Islet precursor cell (in vitro differentiated cells): Measurements from ENCODE around the gene ACER1.
"Not testable (repeated sequence)": the region's sequence is repeated elsewhere in the genome, so short reads cannot be mapped to it uniquely, and the experiment has no call there.

Experiments
- DNase-seq: peaks from one replicate; pipeline ENCODE4 v3.0.0-alpha.2; 2018

Gene ACER1

GRCh38 chr19:6333439-6333838, at the start of gene ACER1:
Gene ACER1, minus strand, starts transcription at chr19:6333612. Its CDS starts 61 bp downstream, at chr19:6333551.
- no peak for DNase-seq

GRCh38 chr19:6383188-6383587, 49.8 kb upstream of the ACER1 start:
- no peak for DNase-seq

GRCh38 chr19:6381030-6381750, 47.8 kb upstream of the ACER1 start:
- DNase-seq, result no peak

GRCh38 chr19:6379744-6380143, 46.3 kb upstream of the ACER1 start:
- DNase-seq, result no peak

- DNase-seq, result no peak
These were observed 45.1 kb upstream of the ACER1 start for GRCh38 chr19:6378486-6378885.

- DNase-seq, result peak; percentile 96
These were observed 44.6 kb upstream of the ACER1 start for GRCh38 chr19:6378041-6378440.

GRCh38 chr19:6376512-6377190, 43.2 kb upstream of the ACER1 start:
- no peak for DNase-seq

GRCh38 chr19:6375411-6376010, 42.1 kb upstream of the ACER1 start, which contains the start of gene PSPN:
Gene PSPN, minus strand, starts transcription at chr19:6375933. Its CDS starts 84 bp downstream, at chr19:6375849.
- no peak for DNase-seq

GRCh38 chr19:6374711-6375410, 41.4 kb upstream of the ACER1 start:
- DNase-seq, result no peak

- no peak for DNase-seq
These were observed 40.8 kb upstream of the ACER1 start for GRCh38 chr19:6374161-6374709.

- no peak for DNase-seq
These were observed 40.3 kb upstream of the ACER1 start for GRCh38 chr19:6373813-6374108.

GRCh38 chr19:6373096-6373812, 39.8 kb upstream of the ACER1 start:
- DNase-seq, result peak; percentile 99

- peak; percentile 99 for DNase-seq
These were observed 39.2 kb upstream of the ACER1 start, which contains the start of gene ALKBH7 for GRCh38 chr19:6372594-6373095. Gene ALKBH7, plus strand, starts transcription at chr19:6372794. Its CDS starts 27 bp downstream, at chr19:6372821.

GRCh38 chr19:6364353-6364752, 30.9 kb upstream of the ACER1 start:
- DNase-seq, result no peak

GRCh38 chr19:6362351-6362801, 29.0 kb upstream of the ACER1 start:
- no peak for DNase-seq

GRCh38 chr19:6362027-6362350, 28.6 kb upstream of the ACER1 start:
- no peak for DNase-seq

GRCh38 chr19:6360857-6361216, 27.4 kb upstream of the ACER1 start:
- not testable (repeated sequence) for DNase-seq

GRCh38 chr19:6360445-6360844, 27.0 kb upstream of the ACER1 start:
- not testable (repeated sequence) for DNase-seq

GRCh38 chr19:6359568-6360341, 26.3 kb upstream of the ACER1 start:
- DNase-seq, result no peak

GRCh38 chr19:6358003-6358402, 24.6 kb upstream of the ACER1 start:
- DNase-seq, result no peak

- DNase-seq, result no peak
These were observed 23.8 kb upstream of the ACER1 start for GRCh38 chr19:6357174-6357573.
